K562 (cell line): Measurements from ENCODE around the gene ZNF319. TPM values are rescaled to one million over a fixed set of nuclear protein-coding genes. Genes with fewer than 3 reads are reported as not detected.

Experiments used
- ATAC-seq: fragments of 200-7000 bp; cut with Tn5 transposase; 3 replicates; pipeline ENCODE4 v1.9.1; 2020; ENCODE audit warnings: moderate library complexity
- BruUV-seq: library from RNA; stranded (reverse); fragments of 400-500 nt; replicated peaks from 2 replicates; lab custom pipeline; 2021; lab: Mats Ljungman, UMichigan
- CTCF ChIA-PET: fragments of 300-600 bp; formaldehyde crosslinking; extraction: SDS; loops from one replicate; lab custom pipeline; 2021; ENCODE audit warnings: low intra/inter-chr PET ratio; lab: Yijun Ruan, JAX
- POLR2A ChIA-PET: fragments of 300-600, 350-650 bp; sonication (Branson Sonifier 250); formaldehyde crosslinking; extraction: SDS; loops from one replicate; lab custom pipeline; 2021; ENCODE audit warnings: antibody characterized with exemption, inconsistent platforms; lab: Yijun Ruan, JAX
- DNase-seq, 4 experiments: peaks; one replicate each; pipeline versions ENCODE4 v3.0.0 to v3.0.0-alpha.2; 2011 to 2018; ENCODE audit warnings: low spot score in 3 of 4, mixed read lengths in 3 of 4; ENCODE audit errors: extremely low read depth in 1 of 4
- FAIRE-seq: peaks from 2 replicates; lab custom pipeline; 2011; peaks lifted over from hg19 to GRCh38; lab: Jason Lieb, UNC
- H2AFZ ChIP-seq: 2 replicates; pipeline ENCODE4 v1.6.0; 2011; ENCODE audit warnings: low read depth, low read length, control low read depth, inconsistent platforms
- H3K27ac ChIP-seq: fragments of 200-600 bp; 3 replicates; pipeline ENCODE4 v1.8.0; 2011; ENCODE audit warnings: low read depth, mild to moderate bottlenecking, control low read depth, inconsistent platforms, low read length, moderate library complexity, mixed read lengths; ENCODE audit errors: extremely low read depth
- H3K27me3 ChIP-seq, 2 experiments: fragments of 300-600 bp in 1 of 2; 2 replicates in 1 of 2; 3 replicates in 1 of 2; pipeline versions ENCODE4 v1.6.0 to v1.8.0; 2011; ENCODE audit warnings: inconsistent platforms in 2 of 2, low read length in 2 of 2, mild to moderate bottlenecking in 1 of 2, mixed read lengths in 1 of 2, moderate library complexity in 1 of 2; ENCODE audit not compliant: control insufficient read depth in 2 of 2, insufficient read depth in 2 of 2
- H3K36me3 ChIP-seq: fragments of 300-600 bp; 3 replicates; pipeline ENCODE4 v1.8.0; 2011; ENCODE audit warnings: mild to moderate bottlenecking, low read length, inconsistent platforms; ENCODE audit not compliant: control insufficient read depth, insufficient read depth
- H3K4me1 ChIP-seq, 2 experiments: fragments of 200-600 bp in 1 of 2; replicated peaks in 1 of 2; 2 replicates in 1 of 2; 3 replicates in 1 of 2; pipeline versions ENCODE4 v1.5.1 to v1.8.0; 2011; ENCODE audit warnings: inconsistent platforms in 2 of 2, low read length in 2 of 2, mild to moderate bottlenecking in 1 of 2, mixed read lengths in 1 of 2, moderate library complexity in 1 of 2; ENCODE audit not compliant: control insufficient read depth in 2 of 2, insufficient read depth in 2 of 2
- H3K4me2 ChIP-seq: 2 replicates; pipeline ENCODE4 v1.6.1; 2011; ENCODE audit warnings: low read length, control low read depth, inconsistent platforms, mixed read lengths; ENCODE audit not compliant: insufficient read depth
- H3K4me3 ChIP-seq: fragments of 200-600 bp; sonication (generic), shearing (Covaris generic); 2 replicates; pipeline ENCODE4 v1.5.1; 2016; ENCODE audit warnings: control low read depth, inconsistent platforms
- H3K79me2 ChIP-seq: fragments of 200-600 bp; 3 replicates; pipeline ENCODE4 v1.8.0; 2011; ENCODE audit warnings: low read length, inconsistent platforms; ENCODE audit not compliant: control insufficient read depth, insufficient read depth
- H3K9ac ChIP-seq, 2 experiments: 2 replicates each; pipeline versions ENCODE4 v1.6.0 to v1.6.1; 2011; ENCODE audit warnings: low read depth in 2 of 2, low read length in 2 of 2, control low read depth in 1 of 2, inconsistent platforms in 1 of 2, mild to moderate bottlenecking in 1 of 2, mixed read lengths in 1 of 2; ENCODE audit not compliant: insufficient read depth in 1 of 2
- H3K9me1 ChIP-seq: one replicate; pipeline ENCODE4 v1.6.0; 2011; ENCODE audit warnings: inconsistent platforms, mild to moderate bottlenecking, low read length, moderate library complexity; ENCODE audit not compliant: control insufficient read depth, insufficient read depth
- H3K9me3 ChIP-seq: replicated peaks from 2 replicates; pipeline ENCODE4 v1.5.1; 2011; ENCODE audit warnings: low read depth, low read length, inconsistent platforms; ENCODE audit not compliant: control insufficient read depth, insufficient read depth
- H4K20me1 ChIP-seq: replicated peaks from 2 replicates; pipeline ENCODE4 v1.6.1; 2011; ENCODE audit warnings: low read length, inconsistent platforms, mixed read lengths; ENCODE audit not compliant: control insufficient read depth, insufficient read depth
- ETS2 ChIP-seq: IDR thresholded peaks from 2 replicates; pipeline ENCODE4 v1.6.1; 2016; ENCODE audit warnings: borderline replicate concordance, missing genetic modification characterization, mild to moderate bottlenecking, moderate library complexity, missing compliant biosample characterization; ENCODE audit not compliant: poor library complexity, severe bottlenecking
- GABPB1 ChIP-seq: sonication (generic); formaldehyde crosslinking; IDR thresholded peaks from 2 replicates; pipeline ENCODE4 v1.8.0; 2022; ENCODE audit warnings: mild to moderate bottlenecking, missing genetic modification reagents
- HDAC2 ChIP-seq: fragments of 450-650 bp; IDR thresholded peaks from 2 replicates; pipeline ENCODE4 v1.6.1; 2016; ENCODE audit warnings: mild to moderate bottlenecking
- NFE2L1 ChIP-seq: fragments of 450-650 bp; IDR thresholded peaks from 2 replicates; pipeline ENCODE4 v1.6.1; 2016; ENCODE audit warnings: missing genetic modification characterization, low read depth, mild to moderate bottlenecking, missing compliant biosample characterization, moderate library complexity, borderline replicate concordance
- RNF2 ChIP-seq: sonication (generic); IDR thresholded peaks from 2 replicates; pipeline ENCODE4 v1.6.1; 2016
- ZNF184 ChIP-seq: sonication (generic); formaldehyde crosslinking; IDR thresholded peaks from 2 replicates; pipeline ENCODE4 v1.5.0; 2020; ENCODE audit warnings: missing genetic modification reagents
- WGBS: fragments of 100-300 bp; shearing (Covaris generic); methylation state at CpG from one replicate; pipeline ENCODE4 v1.1.6; 2016; ENCODE audit warnings: low coverage, mixed read lengths; ENCODE audit not compliant: insufficient coverage; ENCODE audit errors: missing lambda C conversion rate; 5-methylcytosine and 5-hydroxymethylcytosine counted together
- in situ Hi-C: fragments of 300-500 bp; cut with MboI; formaldehyde crosslinking; loops from 4 replicates; pipeline ENCODE4 v1.15.0; 2018; ENCODE audit warnings: inconsistent platforms, mixed read lengths
- intact Hi-C: fragments of 100-400 bp; cut with micrococcal nuclease; formaldehyde crosslinking; loops from 2 replicates; pipeline ENCODE4 v1.14.2; 2022
- polyA plus RNA-seq, 8 experiments: library from polyadenylated mRNA; depleted of rRNA in 4 of 8; stranded (reverse) in 5 of 8; unstranded in 3 of 8; fragments of >200 nt; fragmentation: Nextera tagmentation in 2 of 8; fragmentation: Illumina TruSeq in 1 of 8; extraction: Ambion mirVana in 2 of 8; extraction: Trizol in 1 of 8; gene quantifications; 2 replicates each; pipeline versions ENCODE4 v1.2.1 to v1.2.3, GENCODE V29; 2011 to 2014; ENCODE audit warnings: inconsistent platforms in 1 of 8, missing spikeins in 1 of 8
- total RNA-seq, 7 experiments: library from RNA; depleted of rRNA in 6 of 7; stranded (reverse); fragments of >200 nt in 6 of 7; fragmentation: Illumina TruSeq in 2 of 7; extraction: Trizol in 2 of 7; gene quantifications; 2 replicates each; pipeline versions ENCODE4 v1.2.1 to v1.2.3, GENCODE V29; 2011 to 2021; ENCODE audit warnings: low replicate concordance in 1 of 7
- TF ChIP-seq, protein P1 (sequence below): fragments of 200-400 bp; formaldehyde crosslinking; IDR thresholded peaks from 2 replicates; pipeline ENCODE4 v1.6.1; 2017; ENCODE audit warnings: mild to moderate bottlenecking, low read depth, low read length, moderate library complexity
- TF ChIP-seq, protein P2 (sequence below): fragments of 450-650 bp; IDR thresholded peaks from 2 replicates; pipeline ENCODE4 v1.6.1; 2017; ENCODE audit warnings: mild to moderate bottlenecking, moderate library complexity
- TF ChIP-seq, protein P3 (sequence below): sonication (generic); formaldehyde crosslinking; IDR thresholded peaks from 2 replicates; pipeline ENCODE4 v1.8.1; 2023; ENCODE audit warnings: mild to moderate bottlenecking, missing genetic modification reagents

The ZNF319 gene
- total and polyA plus RNA-seq, 9 of the 15 experiments (the other 6 are each of a cell fraction or from before 2014, with no cell fraction given) = 0.20 to 5.7 (median 1.4) TPM

DNA sequence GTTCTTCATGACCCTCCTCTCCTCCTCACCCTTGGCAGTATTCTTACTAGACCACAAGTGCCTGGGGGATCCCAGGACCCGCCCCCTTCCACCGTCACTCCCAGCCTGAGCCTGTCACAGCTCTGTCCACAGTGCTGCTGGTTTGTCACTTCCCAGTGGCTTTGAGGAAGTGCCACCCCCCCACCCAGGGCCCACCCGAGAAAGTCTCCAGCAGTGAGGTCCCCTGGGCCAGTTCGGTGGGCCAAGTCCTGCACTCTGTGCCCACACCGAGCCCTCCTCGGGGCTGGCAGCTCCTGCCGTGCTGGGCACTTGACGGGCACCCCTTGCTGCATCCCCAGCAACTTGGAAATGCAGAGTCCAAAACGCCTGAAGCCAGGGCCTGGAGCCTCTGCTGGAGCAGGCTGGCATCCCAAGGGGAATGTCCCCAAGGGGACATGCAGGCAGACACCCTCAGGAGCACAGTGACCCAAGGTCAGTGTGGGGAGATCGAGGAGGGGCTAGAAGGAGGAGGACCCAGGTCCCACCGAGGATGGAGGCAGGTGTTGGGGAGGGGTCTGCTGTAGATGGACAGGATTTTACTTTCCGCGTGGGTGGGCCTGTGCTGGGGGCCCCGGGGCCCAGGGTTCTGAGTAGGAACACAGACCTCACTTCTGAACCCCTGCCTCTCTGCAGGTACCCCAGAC is 40.6 kb upstream of the ZNF319 start:
- Histone ChIP-seq H3K4me3 (no peak overlapping the region), H3K79me2 (no peaks in the 10 kb centered on the region), H3K9me3 (no peaks in the 10 kb centered on the region), H3K4me2 (no peak overlapping the region), H3K27me3 (no peaks in the 10 kb centered on the region), H2AFZ (no peak overlapping the region), H3K36me3 (peaks cover 50% of the 10 kb centered on the region; the same call in 2 of the 3 replicates), H3K9ac (no peak overlapping the region), H3K27ac (no peak overlapping the region), H3K9me1 (peaks cover 3% of the 10 kb centered on the region), H4K20me1 (no peaks in the 10 kb centered on the region), H3K4me1 (peaks cover 0 to 26% of the 10 kb centered on the region in 2 experiments; a peak in 2 of 5 replicates)
- ChIA-PET CTCF (no interaction called here), POLR2A (interaction anchor here (0.6 kb wide), 1 partner anchor 649 kb away, joined by 3 read pairs; no protein-coding TSS in a partner anchor)
- ATAC-seq (no peak), DNase-seq (no peak), FAIRE-seq (no peak)
- TF ChIP-seq, protein P1, sequence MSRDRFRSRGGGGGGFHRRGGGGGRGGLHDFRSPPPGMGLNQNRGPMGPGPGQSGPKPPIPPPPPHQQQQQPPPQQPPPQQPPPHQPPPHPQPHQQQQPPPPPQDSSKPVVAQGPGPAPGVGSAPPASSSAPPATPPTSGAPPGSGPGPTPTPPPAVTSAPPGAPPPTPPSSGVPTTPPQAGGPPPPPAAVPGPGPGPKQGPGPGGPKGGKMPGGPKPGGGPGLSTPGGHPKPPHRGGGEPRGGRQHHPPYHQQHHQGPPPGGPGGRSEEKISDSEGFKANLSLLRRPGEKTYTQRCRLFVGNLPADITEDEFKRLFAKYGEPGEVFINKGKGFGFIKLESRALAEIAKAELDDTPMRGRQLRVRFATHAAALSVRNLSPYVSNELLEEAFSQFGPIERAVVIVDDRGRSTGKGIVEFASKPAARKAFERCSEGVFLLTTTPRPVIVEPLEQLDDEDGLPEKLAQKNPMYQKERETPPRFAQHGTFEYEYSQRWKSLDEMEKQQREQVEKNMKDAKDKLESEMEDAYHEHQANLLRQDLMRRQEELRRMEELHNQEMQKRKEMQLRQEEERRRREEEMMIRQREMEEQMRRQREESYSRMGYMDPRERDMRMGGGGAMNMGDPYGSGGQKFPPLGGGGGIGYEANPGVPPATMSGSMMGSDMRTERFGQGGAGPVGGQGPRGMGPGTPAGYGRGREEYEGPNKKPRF = no peak
- TF ChIP-seq HDAC2 (no peak), ZNF184 (CRISPR knock-in tag) (no peak), NFE2L1 (tag) (no peak), RNF2 (no peak), ETS2 (tag) (no peak), GABPB1 (no peak)
- TF ChIP-seq, protein P2, sequence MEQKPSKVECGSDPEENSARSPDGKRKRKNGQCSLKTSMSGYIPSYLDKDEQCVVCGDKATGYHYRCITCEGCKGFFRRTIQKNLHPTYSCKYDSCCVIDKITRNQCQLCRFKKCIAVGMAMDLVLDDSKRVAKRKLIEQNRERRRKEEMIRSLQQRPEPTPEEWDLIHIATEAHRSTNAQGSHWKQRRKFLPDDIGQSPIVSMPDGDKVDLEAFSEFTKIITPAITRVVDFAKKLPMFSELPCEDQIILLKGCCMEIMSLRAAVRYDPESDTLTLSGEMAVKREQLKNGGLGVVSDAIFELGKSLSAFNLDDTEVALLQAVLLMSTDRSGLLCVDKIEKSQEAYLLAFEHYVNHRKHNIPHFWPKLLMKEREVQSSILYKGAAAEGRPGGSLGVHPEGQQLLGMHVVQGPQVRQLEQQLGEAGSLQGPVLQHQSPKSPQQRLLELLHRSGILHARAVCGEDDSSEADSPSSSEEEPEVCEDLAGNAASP = no peak
- TF ChIP-seq, protein P3, sequence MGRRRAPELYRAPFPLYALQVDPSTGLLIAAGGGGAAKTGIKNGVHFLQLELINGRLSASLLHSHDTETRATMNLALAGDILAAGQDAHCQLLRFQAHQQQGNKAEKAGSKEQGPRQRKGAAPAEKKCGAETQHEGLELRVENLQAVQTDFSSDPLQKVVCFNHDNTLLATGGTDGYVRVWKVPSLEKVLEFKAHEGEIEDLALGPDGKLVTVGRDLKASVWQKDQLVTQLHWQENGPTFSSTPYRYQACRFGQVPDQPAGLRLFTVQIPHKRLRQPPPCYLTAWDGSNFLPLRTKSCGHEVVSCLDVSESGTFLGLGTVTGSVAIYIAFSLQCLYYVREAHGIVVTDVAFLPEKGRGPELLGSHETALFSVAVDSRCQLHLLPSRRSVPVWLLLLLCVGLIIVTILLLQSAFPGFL (CRISPR knock-in tag) = no peak
- BruUV-seq = no TSS peak
- in situ Hi-C loops = no loop called here
- WGBS = 88% methylated on average over 13 of the region's 14 CpGs
- intact Hi-C loops = no loop called here
